Measurements from ENCODE around the gene SYT8. TPM values are rescaled to one million over a fixed set of nuclear protein-coding genes. Genes with fewer than 3 reads are reported as not detected.

The SYT8 gene
- total RNA-seq, 1 donor from 2014 or later: not detected

GRCh38 chr11:1864231-1864630 lies 29.4 kb downstream of the SYT8 start:
- no peaks in the 10 kb centered on the region for H3K4me1 Mint-ChIP-seq (ENCODE audit: low read depth)
- no peaks in the 10 kb centered on the region for H3K9me3 Mint-ChIP-seq
- H3K27ac Mint-ChIP-seq: no peak overlapping the region
- H3K27me3 Mint-ChIP-seq (ENCODE audit: insufficient read depth): peaks cover 2% of the 10 kb centered on the region
- peaks cover 3% of the 10 kb centered on the region for H3K36me3 Mint-ChIP-seq (ENCODE audit: low read depth)
- intact Hi-C loops (cut with micrococcal nuclease): no loop called here
- no peak for DNase-seq (ENCODE audit: low spot score)
- H3K4me3 Mint-ChIP-seq: no peak overlapping the region

- Mint-ChIP-seq H3K27me3 (ENCODE audit: insufficient read depth) (peaks cover 2% of the 10 kb centered on the region), H3K27ac (no peak overlapping the region), H3K4me1 (ENCODE audit: low read depth) (no peaks in the 10 kb centered on the region), H3K9me3 (no peaks in the 10 kb centered on the region), H3K36me3 (ENCODE audit: low read depth) (peaks cover 3% of the 10 kb centered on the region), H3K4me3 (no peak overlapping the region)
- intact Hi-C loops (cut with micrococcal nuclease): no loop called here
- DNase-seq (ENCODE audit: low spot score): no peak
These were observed 30.3 kb downstream of the SYT8 start for GRCh38 chr11:1864831-1865665.

GRCh38 chr11:1866226-1866625 lies 31.4 kb downstream of the SYT8 start:
- no peak overlapping the region for H3K27ac Mint-ChIP-seq
- DNase-seq (ENCODE audit: low spot score): no peak
- peaks cover 2% of the 10 kb centered on the region for H3K27me3 Mint-ChIP-seq (ENCODE audit: insufficient read depth)
- intact Hi-C loops (cut with micrococcal nuclease): no loop called here
- H3K4me3 Mint-ChIP-seq: no peak overlapping the region
- H3K9me3 Mint-ChIP-seq: no peaks in the 10 kb centered on the region
- H3K36me3 Mint-ChIP-seq (ENCODE audit: low read depth): peaks cover 5% of the 10 kb centered on the region
- peaks cover 9% of the 10 kb centered on the region for H3K4me1 Mint-ChIP-seq (ENCODE audit: low read depth)

- peaks cover 5% of the 10 kb centered on the region for H3K36me3 Mint-ChIP-seq (ENCODE audit: low read depth)
- no peak overlapping the region for H3K4me3 Mint-ChIP-seq
- H3K4me1 Mint-ChIP-seq (ENCODE audit: low read depth): peaks cover 9% of the 10 kb centered on the region
- no peak overlapping the region for H3K27ac Mint-ChIP-seq
- intact Hi-C loops (cut with micrococcal nuclease): no loop called here
- peaks cover 2% of the 10 kb centered on the region for H3K27me3 Mint-ChIP-seq (ENCODE audit: insufficient read depth)
- DNase-seq (ENCODE audit: low spot score): no peak
- no peaks in the 10 kb centered on the region for H3K9me3 Mint-ChIP-seq
These were observed 32.0 kb downstream of the SYT8 start for GRCh38 chr11:1866776-1867175.

- Mint-ChIP-seq H3K27me3 (ENCODE audit: insufficient read depth) (peaks cover 2% of the 10 kb centered on the region), H3K4me1 (ENCODE audit: low read depth) (peaks cover 9% of the 10 kb centered on the region), H3K9me3 (no peaks in the 10 kb centered on the region), H3K36me3 (ENCODE audit: low read depth) (peaks cover 5% of the 10 kb centered on the region), H3K27ac (no peak overlapping the region), H3K4me3 (no peak overlapping the region)
- DNase-seq (ENCODE audit: low spot score): no peak
- intact Hi-C loops (cut with micrococcal nuclease): no loop called here
These were observed 32.6 kb downstream of the SYT8 start for GRCh38 chr11:1867381-1867780.

GRCh38 chr11:1868056-1868635 lies 33.4 kb downstream of the SYT8 start:
- no peak for DNase-seq (ENCODE audit: low spot score)
- peaks cover 2% of the 10 kb centered on the region for H3K27me3 Mint-ChIP-seq (ENCODE audit: insufficient read depth)
- H3K4me3 Mint-ChIP-seq: no peak overlapping the region
- H3K9me3 Mint-ChIP-seq: no peaks in the 10 kb centered on the region
- H3K36me3 Mint-ChIP-seq (ENCODE audit: low read depth): peaks cover 5% of the 10 kb centered on the region
- intact Hi-C loops (cut with micrococcal nuclease): no loop called here
- no peak overlapping the region for H3K27ac Mint-ChIP-seq
- peaks cover 9% of the 10 kb centered on the region for H3K4me1 Mint-ChIP-seq (ENCODE audit: low read depth)

- no peak overlapping the region for H3K4me3 Mint-ChIP-seq
- H3K27ac Mint-ChIP-seq: no peak overlapping the region
- intact Hi-C loops (cut with micrococcal nuclease): no loop called here
- peaks cover 9% of the 10 kb centered on the region for H3K4me1 Mint-ChIP-seq (ENCODE audit: low read depth)
- peaks cover 2% of the 10 kb centered on the region for H3K27me3 Mint-ChIP-seq (ENCODE audit: insufficient read depth)
- no peaks in the 10 kb centered on the region for H3K9me3 Mint-ChIP-seq
- no peak for DNase-seq (ENCODE audit: low spot score)
- peaks cover 5% of the 10 kb centered on the region for H3K36me3 Mint-ChIP-seq (ENCODE audit: low read depth)
These were observed 34.0 kb downstream of the SYT8 start for GRCh38 chr11:1868636-1869291.

GRCh38 chr11:1869427-1870325 lies 34.9 kb downstream of the SYT8 start:
- DNase-seq (ENCODE audit: low spot score): no peak
- H3K9me3 Mint-ChIP-seq: no peaks in the 10 kb centered on the region
- no peak overlapping the region for H3K27ac Mint-ChIP-seq
- peaks cover 2% of the 10 kb centered on the region for H3K27me3 Mint-ChIP-seq (ENCODE audit: insufficient read depth)
- intact Hi-C loops (cut with micrococcal nuclease): loop anchor here (2.0 kb wide), 1 partner anchor 15 kb away; no protein-coding TSS in a partner anchor
- H3K4me3 Mint-ChIP-seq: no peak overlapping the region
- peaks cover 5% of the 10 kb centered on the region for H3K36me3 Mint-ChIP-seq (ENCODE audit: low read depth)
- peaks cover 9% of the 10 kb centered on the region for H3K4me1 Mint-ChIP-seq (ENCODE audit: low read depth)

- H3K27ac Mint-ChIP-seq: no peak overlapping the region
- intact Hi-C loops (cut with micrococcal nuclease): loop anchor here (2.0 kb wide), 1 partner anchor 16 kb away; no protein-coding TSS in a partner anchor
- peak overlapping the region; percentile 22 for H3K4me3 Mint-ChIP-seq
- H3K36me3 Mint-ChIP-seq (ENCODE audit: low read depth): peaks cover 4% of the 10 kb centered on the region
- peaks cover 2% of the 10 kb centered on the region for H3K27me3 Mint-ChIP-seq (ENCODE audit: insufficient read depth)
- peaks cover 9% of the 10 kb centered on the region for H3K4me1 Mint-ChIP-seq (ENCODE audit: low read depth)
- no peaks in the 10 kb centered on the region for H3K9me3 Mint-ChIP-seq
- no peak for DNase-seq (ENCODE audit: low spot score)
These were observed 35.5 kb downstream of the SYT8 start for GRCh38 chr11:1870326-1870696.

GRCh38 chr11:1870721-1871466 lies 36.1 kb downstream of the SYT8 start:
- Mint-ChIP-seq H3K4me1 (ENCODE audit: low read depth) (peaks cover 9% of the 10 kb centered on the region), H3K36me3 (ENCODE audit: low read depth) (peaks cover 1% of the 10 kb centered on the region), H3K27me3 (ENCODE audit: insufficient read depth) (peaks cover 2% of the 10 kb centered on the region), H3K9me3 (no peaks in the 10 kb centered on the region), H3K27ac (no peak overlapping the region), H3K4me3 (peak overlapping the region; percentile 22)
- DNase-seq (ENCODE audit: low spot score): no peak
- intact Hi-C loops (cut with micrococcal nuclease): loop anchor here (2.0 kb wide), 1 partner anchor 16 kb away; no protein-coding TSS in a partner anchor

GRCh38 chr11:1871531-1871930 lies 36.7 kb downstream of the SYT8 start:
- H3K27ac Mint-ChIP-seq: no peak overlapping the region
- H3K4me1 Mint-ChIP-seq (ENCODE audit: low read depth): peaks cover 9% of the 10 kb centered on the region
- intact Hi-C loops (cut with micrococcal nuclease): loop anchor here (2.0 kb wide), 1 partner anchor 17 kb away; no protein-coding TSS in a partner anchor
- peaks cover 1% of the 10 kb centered on the region for H3K36me3 Mint-ChIP-seq (ENCODE audit: low read depth)
- no peak for DNase-seq (ENCODE audit: low spot score)
- H3K27me3 Mint-ChIP-seq (ENCODE audit: insufficient read depth): peaks cover 2% of the 10 kb centered on the region
- no peak overlapping the region for H3K4me3 Mint-ChIP-seq
- no peaks in the 10 kb centered on the region for H3K9me3 Mint-ChIP-seq
